Mucosa of rectum (tissue), 2 donors: ENCODE measurements around the gene TAPBP.
A peak's percentile ranks its signal among the peaks of the same experiment; 100 is the strongest.

Experiments used
- H3K27ac ChIP-seq, 2 donors: one replicate each; pipeline ENCODE4 v1.7.0; 2013; ENCODE audit warnings: inconsistent platforms in 2 of 2, low read depth in 2 of 2, low read length in 2 of 2
- H3K27me3 ChIP-seq, 2 donors: one replicate each; pipeline ENCODE4 v1.7.0; 2013; ENCODE audit warnings: low read length in 2 of 2; ENCODE audit not compliant: control insufficient read depth in 2 of 2, insufficient read depth in 2 of 2
- H3K36me3 ChIP-seq, 2 donors: one replicate each; pipeline ENCODE4 v1.7.0; 2013; ENCODE audit warnings: low read length in 2 of 2; ENCODE audit not compliant: control insufficient read depth in 2 of 2, insufficient read depth in 2 of 2
- H3K4me1 ChIP-seq, 2 donors: one replicate each; pipeline ENCODE4 v1.7.0; 2013; ENCODE audit warnings: low read length in 2 of 2, mild to moderate bottlenecking in 1 of 2; ENCODE audit not compliant: control insufficient read depth in 2 of 2, insufficient read depth in 2 of 2
- H3K4me3 ChIP-seq, 2 donors: one replicate each; pipeline ENCODE4 v1.7.0; 2013; ENCODE audit warnings: low read length in 2 of 2
- H3K9ac ChIP-seq, 2 donors: one replicate each; pipeline ENCODE4 v1.7.0; 2013; ENCODE audit warnings: low read length in 2 of 2, low read depth in 1 of 2, mild to moderate bottlenecking in 1 of 2
- H3K9me3 ChIP-seq, 2 donors: one replicate each; pipeline ENCODE4 v1.7.0; 2013; ENCODE audit warnings: low read length in 2 of 2; ENCODE audit not compliant: control insufficient read depth in 2 of 2
- donor health status: healthy.
- donor health status: Normal muscosa, but diverticular disease.

Gene TAPBP

DNA sequence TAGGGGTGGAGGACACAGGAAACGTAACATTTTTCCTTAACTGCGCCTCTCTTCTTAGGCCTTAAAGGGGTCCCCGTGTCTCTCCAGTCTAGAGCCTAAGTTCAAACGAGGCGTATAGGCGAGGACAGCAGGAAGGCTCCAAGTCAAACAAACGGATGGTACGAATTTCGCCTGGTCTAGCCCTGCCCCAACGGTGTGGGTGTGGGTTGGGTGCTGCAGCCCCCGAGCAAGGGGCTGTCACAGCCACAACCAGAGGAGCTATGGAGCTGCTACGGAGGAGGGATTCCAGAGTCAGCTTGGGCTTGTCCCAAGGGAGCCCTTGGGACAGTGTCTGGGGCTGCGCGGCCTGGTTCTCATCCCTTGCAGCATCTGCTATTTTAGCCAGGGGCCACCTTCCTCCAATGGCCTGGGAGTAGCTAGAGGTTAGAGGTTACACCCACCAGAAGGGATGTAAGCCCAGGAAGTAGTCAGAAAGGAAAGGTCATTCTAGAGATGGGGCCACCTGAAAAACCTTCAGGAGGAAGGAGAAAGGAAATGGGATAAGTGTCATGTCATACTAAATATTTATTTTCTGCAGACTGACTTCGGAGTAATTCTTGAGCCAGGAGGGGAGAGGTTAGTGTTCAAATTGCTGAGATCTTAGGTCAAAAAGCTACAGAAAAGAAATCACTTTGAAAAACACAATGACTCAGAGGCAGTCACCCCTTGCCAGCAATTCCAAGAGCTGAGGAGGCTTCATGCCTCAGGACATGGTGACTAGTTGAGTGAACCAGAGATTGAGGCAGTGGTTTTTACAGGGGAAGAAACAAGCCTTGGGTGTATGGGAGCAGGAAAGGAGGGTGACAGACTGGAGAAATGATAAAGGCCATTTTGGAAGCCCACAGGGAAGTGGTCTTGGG is 63.9 kb downstream of the TAPBP start:
- Histone ChIP-seq H3K27ac (peak overlapping the region; percentile 85 to 93), H3K27me3 (no peaks in the 10 kb centered on the region)

More for the DNA sequence above, 63.9 kb downstream of the TAPBP start:
- Histone ChIP-seq H3K9ac (peak overlapping the region; percentile 74 to 87), H3K9me3 (no peaks in the 10 kb centered on the region), H3K4me1 (peaks cover 17 to 21% of the 10 kb centered on the region in 2 donors), H3K36me3 (peaks cover 0 to 14% of the 10 kb centered on the region in 2 donors), H3K4me3 (peak overlapping the region; percentile 73 to 83)
